SK-N-SH (cell line): Measurements from ENCODE around the gene PTPN2. TPM values are rescaled to one million over a fixed set of nuclear protein-coding genes. Genes with fewer than 3 reads are reported as not detected.

ENCODE experiments used
- CTCF ChIA-PET: fragments of 300-600, 350-600 bp; formaldehyde crosslinking; extraction: SDS; loops from one replicate; lab custom pipeline; 2021; lab: Yijun Ruan, JAX
- POLR2A ChIA-PET: fragments of 350-600 bp; sonication (Branson Sonifier 250); formaldehyde crosslinking; extraction: SDS; loops from one replicate; lab custom pipeline; 2020; ENCODE audit warnings: antibody characterized with exemption, inconsistent platforms; lab: Yijun Ruan, JAX
- DNase-seq: peaks from one replicate; pipeline ENCODE4 v3.0.0; 2012
- H2AFZ ChIP-seq: fragments of 200-600 bp; sonication (generic); 2 replicates; pipeline ENCODE4 v1.8.1; 2016; ENCODE audit warnings: antibody characterized with exemption, mild to moderate bottlenecking, low read depth
- H3F3A ChIP-seq: fragments of 200-600 bp; sonication (generic); replicated peaks from 2 replicates; pipeline ENCODE3; 2016; ENCODE audit warnings: antibody characterized with exemption, mild to moderate bottlenecking; ENCODE audit not compliant: insufficient read depth
- H3K27ac ChIP-seq, 2 experiments: fragments of 200-500 bp in 1 of 2; fragments of 200-600 bp in 1 of 2; sonication (Bioruptor generic) in 1 of 2; sonication (generic), shearing (Covaris generic) in 1 of 2; 2 replicates each; pipeline versions ENCODE4 v1.5.1 to v1.6.1; 2014 to 2016; ENCODE audit warnings: low read depth in 2 of 2, inconsistent platforms in 1 of 2, low read length in 1 of 2, mild to moderate bottlenecking in 1 of 2, mixed read lengths in 1 of 2
- H3K27me3 ChIP-seq: fragments of 200-600 bp; sonication (generic), shearing (Covaris generic); 2 replicates; pipeline ENCODE4 v1.6.1; 2016; ENCODE audit warnings: mixed run types; ENCODE audit not compliant: insufficient read depth
- H3K36me3 ChIP-seq, 2 experiments: fragments of 200-500 bp in 1 of 2; fragments of 200-600 bp in 1 of 2; sonication (Bioruptor generic) in 1 of 2; sonication (generic) in 1 of 2; replicated peaks in 1 of 2; 2 replicates each; pipeline versions ENCODE3 to v1.5.1; 2014 to 2016; ENCODE audit warnings: low read length in 1 of 2, mild to moderate bottlenecking in 1 of 2; ENCODE audit not compliant: insufficient read depth in 2 of 2, control insufficient read depth in 1 of 2
- H3K4me1 ChIP-seq, 2 experiments: fragments of 200-500 bp in 1 of 2; fragments of 200-600 bp in 1 of 2; sonication (Bioruptor generic) in 1 of 2; sonication (generic), shearing (Covaris generic) in 1 of 2; 2 replicates each; pipeline versions ENCODE4 v1.5.1 to v1.6.1; 2014 to 2016; ENCODE audit warnings: low read depth in 1 of 2, low read length in 1 of 2, mixed run types in 1 of 2; ENCODE audit not compliant: insufficient read depth in 2 of 2, control insufficient read depth in 1 of 2
- H3K4me2 ChIP-seq: fragments of 200-600 bp; sonication (generic), shearing (Covaris generic); 2 replicates; pipeline ENCODE4 v1.6.1; 2017; ENCODE audit warnings: mixed run types
- H3K4me3 ChIP-seq, 2 experiments: fragments of 200-500 bp in 1 of 2; fragments of 200-600 bp in 1 of 2; sonication (Bioruptor generic) in 1 of 2; sonication (generic), shearing (Covaris generic) in 1 of 2; 2 replicates each; pipeline versions ENCODE4 v1.5.1 to v1.8.1; 2014 to 2016; ENCODE audit warnings: low read depth in 2 of 2, inconsistent platforms in 1 of 2, low read length in 1 of 2, mild to moderate bottlenecking in 1 of 2, mixed read lengths in 1 of 2, moderate library complexity in 1 of 2
- H3K79me2 ChIP-seq: fragments of 200-600 bp; sonication (generic); 2 replicates; pipeline ENCODE4 v1.8.1; 2017; ENCODE audit warnings: mild to moderate bottlenecking; ENCODE audit not compliant: insufficient read depth
- H3K9ac ChIP-seq: fragments of 200-600 bp; sonication (generic); 2 replicates; pipeline ENCODE4 v1.6.1; 2017; ENCODE audit warnings: mixed run types
- H3K9me2 ChIP-seq: fragments of 200-600 bp; sonication (generic); 2 replicates; pipeline ENCODE4 v1.6.1; 2017; ENCODE audit warnings: mixed run types
- H3K9me3 ChIP-seq: fragments of 200-600 bp; sonication (generic); 2 replicates; pipeline ENCODE4 v1.6.1; 2017; ENCODE audit warnings: mixed run types, mild to moderate bottlenecking, moderate library complexity
- H4K20me1 ChIP-seq: fragments of 200-600 bp; sonication (generic); 2 replicates; pipeline ENCODE4 v1.6.1; 2017; ENCODE audit warnings: mild to moderate bottlenecking, mixed run types; ENCODE audit not compliant: insufficient read depth
- CHD2 ChIP-seq: fragments of 150-350 bp; IDR thresholded peaks from 2 replicates; pipeline ENCODE4 v1.6.1; 2018; ENCODE audit warnings: low read length; ENCODE audit not compliant: partially characterized antibody
- ELF1 ChIP-seq: IDR thresholded peaks from 2 replicates; pipeline ENCODE4 v1.4.0; 2012
- EP300 ChIP-seq, 2 experiments: IDR thresholded peaks; 2 replicates each; pipeline versions ENCODE4 v1.4.0 to v1.6.1; 2012; ENCODE audit warnings: borderline replicate concordance in 1 of 2, low read depth in 1 of 2, low read length in 1 of 2
- FOSL2 ChIP-seq: IDR thresholded peaks from 2 replicates; pipeline ENCODE4 v1.4.0; 2012; ENCODE audit warnings: low read depth, mild to moderate bottlenecking, moderate library complexity, borderline replicate concordance
- FOXJ3 ChIP-seq: sonication (generic); formaldehyde crosslinking; IDR thresholded peaks from 2 replicates; pipeline ENCODE4 v1.5.1; 2020; ENCODE audit warnings: mild to moderate bottlenecking, missing genetic modification reagents
- FOXM1 ChIP-seq: IDR thresholded peaks from 2 replicates; pipeline ENCODE4 v1.4.0; 2012; ENCODE audit warnings: low read depth, mild to moderate bottlenecking
- GABPA ChIP-seq: IDR thresholded peaks from 2 replicates; pipeline ENCODE4 v1.4.0; 2012; ENCODE audit warnings: low read depth, mild to moderate bottlenecking
- GATA2 ChIP-seq: sonication (generic); formaldehyde crosslinking; IDR thresholded peaks from 2 replicates; pipeline ENCODE4 v1.5.0; 2020; ENCODE audit warnings: mild to moderate bottlenecking, missing genetic modification reagents
- JUND ChIP-seq: IDR thresholded peaks from 2 replicates; pipeline ENCODE4 v1.4.0; 2012
- MAX ChIP-seq: IDR thresholded peaks from 2 replicates; pipeline ENCODE4 v1.4.0; 2012; ENCODE audit warnings: low read depth
- MEF2A ChIP-seq: IDR thresholded peaks from 2 replicates; pipeline ENCODE4 v1.4.0; 2012; ENCODE audit warnings: low read depth, borderline replicate concordance
- NFIC ChIP-seq: IDR thresholded peaks from 2 replicates; pipeline ENCODE4 v1.4.0; 2012; ENCODE audit warnings: borderline replicate concordance
- NRF1 ChIP-seq: IDR thresholded peaks from 2 replicates; pipeline ENCODE4 v1.6.1; 2012; ENCODE audit warnings: low read depth, mild to moderate bottlenecking, low read length
- RAD21 ChIP-seq: IDR thresholded peaks from 2 replicates; pipeline ENCODE4 v1.6.1; 2012; ENCODE audit warnings: mild to moderate bottlenecking, low read length
- REST ChIP-seq: IDR thresholded peaks from 2 replicates; pipeline ENCODE4 v1.6.1; 2012; ENCODE audit warnings: mild to moderate bottlenecking, low read depth, low read length, moderate library complexity
- RXRA ChIP-seq: IDR thresholded peaks from 2 replicates; pipeline ENCODE4 v1.4.0; 2012; ENCODE audit warnings: low read depth, mild to moderate bottlenecking, borderline replicate concordance
- SIN3A ChIP-seq: IDR thresholded peaks from 2 replicates; pipeline ENCODE4 v1.6.1; 2012; ENCODE audit warnings: low read depth, mild to moderate bottlenecking, low read length, moderate library complexity, borderline replicate concordance
- TCF12 ChIP-seq: IDR thresholded peaks from 2 replicates; pipeline ENCODE4 v1.4.0; 2012
- TEAD4 ChIP-seq: IDR thresholded peaks from 2 replicates; pipeline ENCODE4 v1.4.0; 2012; ENCODE audit warnings: mild to moderate bottlenecking, borderline replicate concordance; ENCODE audit not compliant: insufficient read depth
- USF1 ChIP-seq: IDR thresholded peaks from 2 replicates; pipeline ENCODE4 v1.4.0; 2012; ENCODE audit warnings: low read depth, borderline replicate concordance
- USF2 ChIP-seq: fragments of 150-350 bp; IDR thresholded peaks from 2 replicates; pipeline ENCODE4 v1.6.1; 2017; ENCODE audit warnings: antibody characterized with exemption, low read length, low read depth, borderline replicate concordance
- YY1 ChIP-seq: IDR thresholded peaks from 2 replicates; pipeline ENCODE4 v1.4.0; 2012; ENCODE audit warnings: low read depth, mild to moderate bottlenecking
- WGBS: methylation state at CpG from one replicate; pipeline ENCODE4 v1.1.6; 2017; ENCODE audit warnings: low lambda C conversion rate; 5-methylcytosine and 5-hydroxymethylcytosine counted together
- polyA plus RNA-seq, 3 experiments: library from polyadenylated mRNA; depleted of rRNA; stranded (reverse); fragments of >200 nt; gene quantifications; 2 replicates each; pipeline ENCODE4 v1.2.3, GENCODE V29; 2012

Gene PTPN2
- polyA plus RNA-seq, 1 of the 3 experiments (the other 2 are of a cell fraction), result 11.2 TPM

- no peak for TF ChIP-seq REST
- TF ChIP-seq FOSL2, result no peak
- TF ChIP-seq USF1, result no peak
- no peak for TF ChIP-seq USF2
- no peak for TF ChIP-seq JUND
- no peak for TF ChIP-seq FOXM1
- no peak for TF ChIP-seq SIN3A
- TF ChIP-seq GATA2 (CRISPR knock-in tag), result no peak
- TF ChIP-seq NRF1, result no peak
- no peak for TF ChIP-seq YY1
- TF ChIP-seq TCF12, result no peak
- no peak for TF ChIP-seq ELF1
- no peak for TF ChIP-seq EP300 (IDR thresholded peaks at IDR 0.05; ENCODE audit: borderline replicate concordance in 1 of 2, low read depth in 1 of 2, low read length in 1 of 2)
- TF ChIP-seq, all 33 proteins: peak for 0
These were observed 100.5 kb downstream of the PTPN2 start (continued) for GRCh38 chr18:12783524-12783923.

- H2AFZ ChIP-seq, result no peak overlapping the region
- no peaks in the 10 kb centered on the region for H3K4me1 ChIP-seq
- no peak for DNase-seq
- H3K4me2 ChIP-seq, result no peak overlapping the region
- H3K27me3 ChIP-seq, result no peaks in the 10 kb centered on the region
- ChIA-PET CTCF (no interaction called here), POLR2A (no interaction called here)
- no peaks in the 10 kb centered on the region for H3F3A ChIP-seq
- no peak overlapping the region for H3K4me3 ChIP-seq
- no peaks in the 10 kb centered on the region for H3K9me2 ChIP-seq
- H3K79me2 ChIP-seq, result no peaks in the 10 kb centered on the region
- no peaks in the 10 kb centered on the region for H4K20me1 ChIP-seq
- no peak overlapping the region for H3K27ac ChIP-seq
- WGBS, result 91% methylated on average over 6 of the region's 6 CpGs
- H3K36me3 ChIP-seq, result peaks cover 0 to 3% of the 10 kb centered on the region in 2 experiments
- H3K9ac ChIP-seq, result no peak overlapping the region
- H3K9me3 ChIP-seq, result no peaks in the 10 kb centered on the region
- TF ChIP-seq EP300 (IDR thresholded peaks at IDR 0.05; ENCODE audit: borderline replicate concordance in 1 of 2, low read depth in 1 of 2, low read length in 1 of 2) (no peak), FOSL2 (no peak), TEAD4 (no peak), USF2 (no peak), ELF1 (no peak), YY1 (no peak), GABPA (no peak), RAD21 (no peak), MEF2A (no peak), RXRA (no peak), CHD2 (no peak), REST (no peak), FOXJ3 (CRISPR knock-in tag) (no peak), MAX (no peak), GATA2 (CRISPR knock-in tag) (no peak), NFIC (no peak)
These were observed 101.5 kb downstream of the PTPN2 start for GRCh38 chr18:12782521-12782920.
